Activated naive CD8-positive, alpha-beta T cell treated with anti-CD3 and anti-CD28 coated beads, Interleukin-2, amount 50 U/mL, for 16 hours (primary cell): ENCODE results near the gene HOXB2.

ENCODE experiments used
- DNase-seq: peaks from one replicate; pipeline ENCODE4 v3.0.0-alpha.2; 2020; ENCODE audit warnings: low read depth, low spot score

HOXB2 gene

DNA sequence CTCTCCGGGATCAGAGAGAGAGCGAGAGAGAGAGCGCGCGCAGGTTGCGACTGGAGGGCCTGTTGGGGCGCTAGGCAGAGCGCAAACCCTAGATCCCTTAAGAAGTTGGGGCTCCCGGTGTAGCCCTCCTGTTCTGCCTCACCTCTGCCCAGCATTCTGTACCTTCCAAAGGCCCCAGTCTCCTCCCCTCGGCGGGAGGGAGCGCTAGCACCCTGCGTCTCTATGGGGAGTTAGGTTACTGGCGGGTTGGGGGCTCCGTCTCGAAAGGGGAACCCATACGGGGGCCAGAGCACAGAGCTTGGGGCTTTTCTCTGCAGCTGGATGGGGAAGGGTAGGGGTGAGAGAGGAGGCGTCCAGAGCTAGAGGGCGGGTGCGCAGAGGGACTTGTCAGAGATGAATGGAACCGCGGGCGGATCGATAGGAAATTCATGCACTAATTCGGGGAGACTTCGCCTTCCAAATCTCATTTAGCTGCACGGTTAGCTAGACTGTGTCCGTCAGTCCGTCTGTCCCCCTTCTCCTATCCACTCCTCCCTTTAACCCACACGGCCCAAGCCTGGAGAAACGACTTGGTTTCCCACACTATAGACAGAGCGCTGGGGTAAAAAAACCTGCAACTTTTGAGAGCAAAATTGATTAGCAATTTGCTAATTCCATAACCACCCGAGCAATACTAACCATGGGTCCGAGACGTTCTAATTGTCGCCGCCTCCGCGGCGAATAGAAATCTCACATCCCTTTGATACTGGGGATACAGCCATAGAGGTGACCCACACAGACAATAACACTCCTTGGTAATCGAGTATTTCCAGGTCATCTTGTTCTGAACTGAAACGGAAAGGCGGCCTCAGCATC is 33.9 kb upstream of the HOXB2 start:
- no peak for DNase-seq

DNA sequence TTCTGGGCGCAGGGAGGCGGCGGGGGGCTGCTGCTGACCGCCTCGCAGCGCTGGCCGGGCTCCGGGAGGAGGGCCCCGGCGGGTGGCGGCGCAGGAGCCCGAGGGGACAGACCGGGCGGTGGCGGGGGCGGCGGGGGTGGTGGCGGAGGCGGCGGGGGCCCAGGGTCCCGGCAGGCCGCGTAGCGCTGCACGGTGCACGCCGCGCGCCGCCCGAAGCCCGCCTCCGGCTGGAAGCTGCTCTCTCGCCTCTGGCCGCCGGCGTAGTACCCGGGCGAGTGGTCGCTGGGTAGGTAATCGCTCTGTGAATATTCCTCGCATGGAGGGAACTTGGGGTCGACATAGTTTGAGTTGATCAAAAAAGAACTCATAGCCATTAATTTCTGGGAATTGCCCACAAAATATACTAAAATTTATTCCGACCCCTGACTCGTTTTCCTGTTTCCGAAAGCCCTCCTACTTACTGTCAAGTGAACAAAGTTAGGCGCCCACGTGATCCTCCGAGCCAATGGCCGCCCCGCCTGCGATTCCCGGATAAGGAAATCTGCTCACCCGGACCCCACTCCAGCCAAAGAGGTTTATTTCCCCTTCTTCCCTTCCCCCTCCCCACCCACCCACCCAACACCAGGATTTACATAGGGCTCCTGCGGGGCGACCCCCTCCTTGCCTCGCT is 33.2 kb upstream of the HOXB2 start, which contains the start of gene HOXB4:
Gene HOXB4, minus strand, starts transcription at position 405 of the 670 bp plus-strand sequence. Its CDS starts 31 bp downstream, at position 374.
- peak; percentile 16 for DNase-seq

DNA sequence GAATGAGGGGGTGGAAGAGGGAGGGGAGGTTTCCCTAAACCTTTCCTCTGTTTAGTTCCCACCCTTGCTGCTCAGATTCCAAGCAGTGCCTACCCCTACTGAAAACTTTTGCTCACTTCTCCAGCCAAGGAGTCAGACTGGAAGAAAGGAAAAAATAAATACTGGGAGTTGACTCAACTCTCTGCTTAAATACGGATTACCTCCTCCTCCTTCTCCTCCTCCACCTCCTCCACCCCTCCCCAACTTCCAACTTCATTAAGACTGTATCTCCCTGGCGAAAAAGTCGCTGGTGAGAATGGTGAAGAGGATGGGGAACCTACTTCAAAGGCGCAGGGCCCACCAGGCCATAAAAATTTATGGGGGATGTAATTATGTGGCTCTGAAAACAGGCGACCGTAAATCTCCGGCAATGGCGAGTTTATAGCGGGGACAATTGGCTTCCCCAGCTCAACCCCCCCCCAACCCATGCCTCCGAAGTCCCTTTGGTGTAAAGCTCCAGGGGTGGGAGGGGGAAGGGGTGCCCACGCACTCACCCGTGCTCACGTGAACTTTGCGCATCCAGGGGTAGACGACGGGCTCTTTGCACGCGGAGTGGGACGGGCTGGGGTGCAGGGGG is 32.5 kb upstream of the HOXB2 start:
- DNase-seq: no peak

DNA sequence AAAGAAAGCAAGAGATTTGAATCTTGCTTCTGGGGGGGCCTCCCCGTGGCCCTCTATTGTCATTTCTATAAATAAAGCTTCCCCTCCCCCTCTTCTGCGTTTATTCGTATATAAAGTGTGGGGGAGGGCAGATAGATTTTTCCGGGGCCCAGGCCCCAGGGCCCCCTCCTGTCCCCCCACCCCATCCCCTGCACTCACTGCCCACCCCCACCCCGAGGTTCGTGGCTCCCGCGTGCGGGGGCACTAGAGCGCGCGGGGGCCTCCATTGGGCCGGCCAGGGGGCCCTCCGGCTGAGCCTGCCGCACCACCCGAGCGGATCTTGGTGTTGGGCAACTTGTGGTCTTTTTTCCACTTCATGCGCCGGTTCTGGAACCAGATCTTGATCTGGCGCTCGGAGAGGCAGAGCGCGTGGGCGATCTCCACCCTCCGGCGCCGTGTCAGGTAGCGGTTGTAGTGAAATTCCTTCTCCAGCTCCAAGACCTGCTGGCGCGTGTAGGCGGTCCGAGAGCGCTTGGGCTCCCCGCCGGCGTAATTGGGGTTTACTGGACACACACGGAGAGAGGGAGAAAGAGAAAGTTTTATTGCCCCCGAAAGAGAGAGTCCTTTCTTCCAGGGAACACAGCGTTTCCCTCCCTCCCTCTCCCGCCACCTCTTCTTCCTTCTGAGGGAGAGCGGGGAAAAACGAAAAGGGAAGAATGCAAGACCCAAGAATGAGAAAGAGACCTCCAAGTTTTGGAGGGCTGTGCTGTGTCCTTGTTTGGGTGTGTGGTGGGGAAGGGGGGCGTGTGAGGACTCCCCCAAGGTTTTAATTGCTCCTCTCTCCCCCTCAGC is 31.8 kb upstream of the HOXB2 start:
- DNase-seq: no peak

DNA sequence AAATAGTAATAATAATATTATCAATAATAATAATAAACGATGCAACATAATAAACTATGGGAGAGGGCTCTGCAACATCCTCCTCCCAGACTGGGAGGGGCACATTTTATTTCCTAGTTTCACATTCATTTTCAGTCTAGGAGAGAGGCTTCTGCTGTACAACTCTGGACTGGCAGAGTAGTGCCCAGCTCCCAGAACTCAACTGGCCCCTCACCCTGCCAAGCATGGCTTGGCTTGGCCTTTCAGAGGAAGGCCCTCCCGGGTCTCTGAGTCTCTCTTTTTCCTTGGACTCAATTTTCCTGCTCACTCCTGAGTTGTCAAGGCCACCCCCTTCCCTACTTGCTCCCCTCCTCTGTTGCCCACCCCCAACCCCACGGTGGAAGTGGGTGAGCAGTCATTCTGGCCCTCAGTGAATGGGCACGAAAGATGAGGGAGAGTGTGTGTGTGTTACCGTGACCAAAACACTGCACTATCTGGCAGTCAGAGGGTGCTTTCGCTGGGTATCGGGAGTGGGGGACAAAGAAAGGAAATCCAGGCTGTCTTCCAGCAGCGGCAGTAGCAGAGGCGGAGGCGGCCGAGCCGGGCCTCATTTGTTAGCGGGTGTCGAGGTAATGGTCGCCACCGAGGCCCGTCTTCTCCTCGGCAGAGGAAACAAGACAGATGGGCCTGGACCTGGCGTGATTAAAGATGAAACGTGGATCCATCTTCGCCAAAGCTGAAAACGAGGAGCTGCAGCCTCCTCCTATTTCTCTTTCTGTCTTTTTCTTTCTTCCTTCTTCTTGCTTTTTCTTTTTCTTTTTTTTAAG is 31.0 kb upstream of the HOXB2 start:
- no peak for DNase-seq

DNA sequence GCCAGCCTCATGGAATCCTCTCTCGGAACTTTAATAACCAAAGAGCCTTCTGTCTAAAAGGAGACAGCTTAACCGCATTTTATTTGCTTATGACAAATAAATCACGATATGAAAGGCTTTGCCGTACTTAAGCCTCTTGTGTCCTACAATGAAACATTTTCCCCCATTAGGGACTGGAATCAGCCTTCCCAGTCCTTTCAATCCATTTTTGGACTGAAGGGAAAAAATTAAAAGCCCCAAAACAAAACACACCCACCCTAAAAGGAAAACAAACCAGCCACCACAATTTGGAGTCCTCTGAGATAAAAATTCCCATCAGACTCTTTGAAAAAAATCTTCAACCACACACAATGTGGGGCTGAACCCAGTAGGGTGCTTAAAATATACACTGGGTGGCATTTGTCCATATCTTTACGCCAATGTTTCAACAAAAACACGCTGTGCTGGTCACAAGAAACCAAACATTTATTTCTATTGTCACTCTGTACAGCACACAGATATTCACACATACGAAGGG is 30.2 kb upstream of the HOXB2 start:
- DNase-seq: no peak

DNA sequence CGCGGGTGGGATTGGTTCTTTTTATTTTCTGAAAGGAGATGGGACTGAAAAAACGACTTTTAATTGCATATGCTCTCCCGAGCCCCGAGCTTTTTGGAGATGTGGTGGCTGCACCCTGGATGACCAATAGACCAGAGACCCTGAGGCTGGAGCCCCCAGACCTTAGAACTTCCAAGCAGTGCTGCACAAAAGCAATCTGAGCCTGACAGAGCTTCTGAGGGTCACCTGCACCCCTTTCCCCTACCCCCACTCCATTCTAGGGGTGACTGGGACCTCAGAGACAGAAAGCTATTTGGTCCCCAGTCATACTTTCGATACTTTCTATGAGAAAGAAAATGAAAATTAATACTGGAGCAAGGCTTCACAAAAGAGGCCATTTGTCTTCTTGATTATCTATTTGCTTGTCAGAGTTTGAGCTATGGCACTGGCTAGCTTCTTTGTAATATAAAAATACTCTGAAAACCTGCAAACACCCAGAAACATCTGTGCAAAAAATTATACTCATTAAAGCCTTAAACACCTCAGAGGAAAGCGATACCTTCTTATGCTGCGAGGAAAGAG is 29.7 kb upstream of the HOXB2 start:
- no peak for DNase-seq

DNA sequence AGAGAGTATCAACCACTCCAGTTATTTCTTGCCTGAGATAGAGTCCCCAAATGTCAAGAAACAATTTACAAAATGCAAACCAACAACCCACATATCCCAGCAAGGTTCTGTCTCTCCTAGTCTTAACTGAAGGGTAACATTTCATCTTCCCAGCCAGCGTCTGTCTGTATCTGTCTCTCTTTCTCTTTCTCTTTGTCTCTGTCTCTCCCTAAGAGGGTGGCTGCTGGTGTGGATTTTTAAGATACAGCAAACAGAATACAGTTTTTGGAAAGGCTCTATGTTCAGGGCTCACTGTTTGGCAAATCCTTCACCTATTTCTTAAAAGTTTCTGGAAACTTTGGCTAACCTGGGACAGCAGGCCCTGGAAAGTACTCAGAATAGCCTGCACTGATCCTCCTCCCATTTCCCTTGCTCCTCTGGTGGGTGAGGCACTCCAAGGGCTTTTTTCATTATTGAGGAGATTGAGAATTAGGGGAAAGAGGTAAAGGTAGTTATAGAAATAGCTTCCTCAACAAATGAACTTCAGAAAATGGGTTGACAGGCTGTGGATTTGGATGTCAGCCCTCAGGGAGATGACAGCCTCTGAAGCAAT is 27.0 kb upstream of the HOXB2 start:
- DNase-seq: no peak

DNA sequence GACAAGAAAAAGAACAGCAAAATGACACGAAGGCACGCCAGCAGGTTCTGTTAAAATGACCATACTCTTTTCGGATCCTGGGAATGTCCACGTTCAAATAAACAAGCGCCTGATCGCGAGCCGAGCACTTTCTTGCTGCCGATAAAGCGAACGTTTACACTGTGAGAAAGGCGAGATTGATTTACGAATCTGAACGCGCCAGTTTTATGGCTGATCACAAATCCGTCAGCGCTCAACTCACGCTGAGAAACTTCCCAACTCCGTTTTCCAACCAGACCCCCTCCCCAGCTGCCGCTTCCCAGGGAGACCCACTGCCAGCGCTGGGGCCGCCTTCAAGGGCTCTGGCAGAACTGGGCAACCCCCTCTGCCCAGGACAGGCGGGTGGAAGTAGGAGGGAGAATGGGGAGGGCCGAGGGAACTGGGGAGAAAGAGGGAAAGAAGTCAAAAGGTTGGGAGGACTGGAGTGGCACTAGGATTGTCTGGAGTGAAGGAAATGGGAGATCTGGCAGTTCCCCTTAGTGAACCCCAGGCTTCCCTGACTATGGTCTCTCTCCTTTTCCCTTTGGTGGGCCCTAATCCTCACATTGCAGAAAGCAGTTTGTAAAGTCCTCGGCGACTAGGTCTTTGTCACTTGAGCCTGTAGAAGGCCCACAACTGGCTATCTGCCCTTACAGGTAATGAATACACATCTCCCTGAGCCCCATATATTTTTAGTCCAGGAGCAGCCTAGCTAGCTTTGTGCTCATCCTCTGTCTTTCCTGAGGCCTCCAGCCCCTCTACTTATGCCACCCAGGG is 26.3 kb upstream of the HOXB2 start:
- no peak for DNase-seq

DNA sequence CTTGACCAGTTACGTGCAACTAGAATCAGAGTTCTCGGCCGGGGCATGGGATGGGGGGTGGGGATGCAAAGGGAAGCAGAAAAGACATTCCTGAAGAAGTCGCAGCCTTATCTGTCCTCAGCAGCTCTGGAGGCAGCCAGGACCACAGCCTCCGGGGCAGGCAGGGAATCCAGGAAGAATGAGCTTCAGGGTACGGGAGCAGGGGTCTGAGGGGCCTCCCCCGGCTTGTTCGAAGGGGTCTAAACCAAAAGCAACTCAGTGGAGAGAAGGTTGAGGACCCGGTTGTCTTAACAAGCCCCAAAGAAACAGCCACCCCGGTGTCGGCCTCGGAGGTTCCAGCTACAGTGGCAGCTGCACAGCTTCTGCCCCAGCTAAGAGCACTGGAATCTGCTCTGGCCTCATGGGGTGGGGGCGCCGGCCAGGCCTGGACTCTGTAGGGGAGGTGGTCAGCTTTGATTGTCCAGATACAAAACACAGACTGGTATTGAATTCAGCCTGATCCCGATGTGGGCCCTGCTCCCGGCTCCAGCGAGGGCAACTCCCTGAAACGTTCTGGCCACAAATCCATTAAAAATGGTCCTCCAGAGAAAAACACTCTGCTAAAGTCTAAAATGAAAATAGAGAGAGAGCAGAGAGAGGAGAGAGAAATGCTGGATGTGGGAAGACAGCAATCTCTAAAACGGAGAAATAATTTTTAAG is 25.6 kb upstream of the HOXB2 start:
- no peak for DNase-seq

DNA sequence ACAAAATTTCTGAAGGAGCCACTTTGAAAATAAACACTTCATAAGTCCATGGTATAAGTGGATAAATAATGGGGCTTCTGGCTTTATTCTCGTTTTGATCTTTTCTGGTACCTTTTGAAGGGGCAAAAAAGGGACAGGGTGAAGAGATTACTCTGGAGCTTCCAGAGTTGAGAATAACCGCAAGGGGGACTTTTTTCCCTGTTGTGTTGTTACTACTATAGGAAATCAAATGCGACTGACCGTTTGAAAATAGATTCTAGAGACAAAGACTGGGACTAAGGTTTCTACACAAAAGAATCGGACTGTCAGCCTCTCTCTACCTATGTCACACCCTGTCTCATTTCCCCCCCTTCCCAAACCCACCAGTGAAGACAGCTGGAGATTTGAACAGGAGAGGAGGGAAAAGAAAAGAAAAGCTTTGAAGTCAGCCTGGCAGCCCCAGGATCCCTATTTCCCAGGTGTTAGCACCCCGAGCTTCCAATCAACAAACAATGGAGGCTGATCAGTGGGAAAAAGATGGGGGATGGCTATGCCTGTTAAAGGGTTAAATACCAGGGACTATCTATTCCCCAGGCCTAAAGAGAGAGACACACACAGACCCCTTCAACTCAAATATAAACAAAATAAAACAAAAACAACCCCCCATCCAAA is 24.9 kb upstream of the HOXB2 start:
- no peak for DNase-seq

DNA sequence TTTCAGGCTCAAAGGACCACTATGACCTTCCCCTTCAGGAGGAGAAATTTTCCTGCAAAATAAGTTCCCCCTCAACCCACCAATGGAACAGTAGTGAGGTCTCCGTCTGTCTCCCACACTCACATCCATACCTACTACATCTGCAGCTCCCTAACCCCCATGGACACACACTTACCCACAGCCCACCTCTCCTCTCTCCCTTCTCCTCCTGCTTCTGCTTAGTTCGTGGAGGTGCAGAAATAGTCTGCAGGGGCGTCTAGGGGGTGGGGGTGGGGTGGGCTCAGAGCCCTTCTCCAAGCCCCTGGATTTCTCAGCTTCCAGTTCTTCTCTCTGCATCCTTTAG is 24.3 kb upstream of the HOXB2 start:
- DNase-seq: no peak

DNA sequence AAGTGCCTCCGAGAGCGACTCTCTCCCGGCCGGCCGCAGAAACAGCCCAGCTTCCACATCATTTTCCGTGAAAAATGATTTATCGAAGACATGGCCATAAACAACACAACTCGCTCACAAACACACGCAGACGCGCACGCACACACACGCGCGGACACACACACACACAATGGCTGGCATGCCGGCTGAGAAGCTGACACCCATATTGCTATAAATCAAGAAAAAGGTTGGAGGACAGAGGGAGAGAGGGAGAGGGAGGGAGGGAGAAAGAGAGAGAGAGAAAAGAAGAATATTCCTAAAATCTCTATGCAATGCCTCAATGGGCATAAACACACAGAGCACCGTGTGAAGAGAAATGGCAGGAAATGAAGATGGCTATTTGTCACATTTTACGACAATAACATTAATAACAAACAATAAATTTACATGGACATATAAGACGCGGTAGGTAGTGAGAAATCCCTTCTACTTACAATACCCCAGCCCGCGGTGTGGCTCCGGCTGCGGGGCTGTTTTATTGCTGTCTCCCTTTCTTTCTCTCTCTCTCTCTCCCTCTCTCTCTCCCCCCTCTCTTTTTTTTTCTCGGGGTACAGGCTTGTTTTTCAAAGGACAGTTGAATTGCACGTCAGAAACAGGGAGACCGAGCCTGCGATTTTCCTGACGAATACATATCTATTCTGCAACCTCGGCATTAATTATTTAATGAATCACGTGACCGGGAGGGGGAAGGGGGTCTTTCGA is 23.8 kb upstream of the HOXB2 start:
- DNase-seq: no peak

DNA sequence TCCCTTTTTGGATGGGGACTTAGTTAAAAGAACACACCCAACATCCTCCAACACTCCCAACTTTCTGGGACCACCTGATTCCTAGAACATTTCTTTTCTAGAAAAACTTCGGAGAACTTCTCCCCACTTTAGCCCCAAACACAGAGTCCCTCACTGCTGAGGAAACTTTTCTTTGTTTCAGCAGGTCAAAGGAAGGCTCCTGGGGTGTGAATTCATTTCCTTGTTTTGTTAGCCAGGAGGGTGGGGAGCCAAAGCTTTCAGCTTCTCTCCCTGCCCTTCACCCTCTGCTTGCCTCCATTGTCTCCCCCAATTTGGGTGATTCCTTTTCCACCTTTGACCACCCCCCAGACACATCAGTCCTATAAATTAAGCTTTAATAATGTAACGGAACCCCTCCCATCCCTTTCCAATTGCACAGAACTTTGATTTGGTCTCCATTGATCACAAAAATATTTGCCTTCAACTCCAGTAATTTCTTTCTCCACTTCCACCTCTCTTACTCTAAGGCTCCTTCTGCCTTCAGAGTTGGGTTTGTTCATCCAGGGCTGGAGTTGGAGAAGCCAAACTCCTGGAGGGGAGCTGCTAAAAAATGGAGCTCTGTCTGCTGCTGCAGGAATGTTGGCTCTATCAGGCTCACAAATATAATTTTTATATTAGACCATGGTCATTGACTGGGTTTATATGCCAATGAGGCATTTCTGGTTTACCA is 22.9 kb upstream of the HOXB2 start:
- DNase-seq: no peak

DNA sequence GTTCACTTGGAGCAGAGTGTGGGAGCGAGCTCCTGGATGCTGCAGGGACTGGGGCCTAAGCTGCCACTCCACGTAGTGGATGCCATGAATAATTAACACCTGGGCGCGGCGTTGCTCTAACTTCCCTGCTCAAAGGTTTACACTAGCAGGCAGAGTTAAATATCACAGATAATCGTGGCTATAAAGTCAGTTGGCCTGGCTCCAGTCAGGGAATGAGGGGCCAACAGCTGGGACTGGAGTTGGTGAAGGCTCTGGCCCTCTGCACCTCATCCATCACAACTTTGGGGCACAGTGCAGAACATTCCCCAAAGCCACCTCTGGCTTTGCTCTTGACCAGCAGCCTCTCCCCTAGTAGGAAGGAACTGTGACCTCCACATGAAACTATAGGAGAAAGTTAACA is 22.3 kb upstream of the HOXB2 start:
- no peak for DNase-seq

DNA sequence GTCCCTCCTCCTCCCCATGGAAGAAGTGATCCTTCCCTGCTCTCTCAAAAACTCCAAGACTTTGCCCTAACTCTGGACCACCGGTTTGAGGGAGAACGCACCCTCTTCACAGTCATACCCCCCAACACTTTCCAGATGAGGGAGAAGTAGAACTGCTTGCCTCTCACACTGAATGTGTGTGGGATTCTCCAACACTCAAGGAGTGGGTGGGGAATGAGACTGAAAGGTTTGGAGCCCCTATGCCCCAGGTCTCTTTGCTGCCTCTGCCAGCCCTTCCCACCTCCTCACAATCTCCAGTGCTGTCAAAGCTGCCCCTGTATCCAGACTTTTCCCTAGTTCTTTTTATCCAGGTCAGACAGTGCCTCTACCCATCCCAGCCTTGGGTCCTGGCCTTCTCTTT is 21.8 kb upstream of the HOXB2 start:
- no peak for DNase-seq
